Left ventricle myocardium superior (tissue), 1 donor: ENCODE results near the gene TOR1AIP1. TPM values are rescaled to one million over a fixed set of nuclear protein-coding genes. Genes with fewer than 3 reads are reported as not detected.
"Not testable (repeated sequence)": the region's sequence is repeated elsewhere in the genome, so short reads cannot be mapped to it uniquely, and the experiment has no call there.

Source experiments
- ATAC-seq: fragments of 200-7000 bp; cut with Tn5 transposase; one replicate; pipeline ENCODE4 v1.9.1; 2020; ENCODE audit warnings: mild to moderate bottlenecking, moderate library complexity
- DNase-seq: peaks from one replicate; pipeline ENCODE4 v3.0.0-alpha.2; 2020
- intact Hi-C: fragments of 100-400 bp; cut with micrococcal nuclease; formaldehyde crosslinking; loops from one replicate; pipeline ENCODE4 v1.11.0; 2022
- long read RNA-seq: library from polyadenylated mRNA; unstranded; transcript quantifications from one replicate; pipeline ENCODE4 v2.0.0, GENCODE V29; 2021
- total RNA-seq: library from RNA; stranded (reverse); fragmentation: NEBNext Ultra II Directional; extraction: Animal tissue kit (Norgen Biotek cat#: 25700); gene quantifications from one replicate; pipeline ENCODE4 v1.2.1, GENCODE V29; 2021
- donor health status: DM: no; HTN: yes; CAD: no; lungs with severe emphysema.

TOR1AIP1 gene
- 43.4 TPM for total RNA-seq
- long read RNA-seq, full-length matches to known transcripts, result 5 of 13 reads
- long read RNA-seq, partial matches to known transcripts, result 2 of 13 reads
- long read RNA-seq, other reads (novel, unspliced or antisense), result 6 of 13 reads

DNA sequence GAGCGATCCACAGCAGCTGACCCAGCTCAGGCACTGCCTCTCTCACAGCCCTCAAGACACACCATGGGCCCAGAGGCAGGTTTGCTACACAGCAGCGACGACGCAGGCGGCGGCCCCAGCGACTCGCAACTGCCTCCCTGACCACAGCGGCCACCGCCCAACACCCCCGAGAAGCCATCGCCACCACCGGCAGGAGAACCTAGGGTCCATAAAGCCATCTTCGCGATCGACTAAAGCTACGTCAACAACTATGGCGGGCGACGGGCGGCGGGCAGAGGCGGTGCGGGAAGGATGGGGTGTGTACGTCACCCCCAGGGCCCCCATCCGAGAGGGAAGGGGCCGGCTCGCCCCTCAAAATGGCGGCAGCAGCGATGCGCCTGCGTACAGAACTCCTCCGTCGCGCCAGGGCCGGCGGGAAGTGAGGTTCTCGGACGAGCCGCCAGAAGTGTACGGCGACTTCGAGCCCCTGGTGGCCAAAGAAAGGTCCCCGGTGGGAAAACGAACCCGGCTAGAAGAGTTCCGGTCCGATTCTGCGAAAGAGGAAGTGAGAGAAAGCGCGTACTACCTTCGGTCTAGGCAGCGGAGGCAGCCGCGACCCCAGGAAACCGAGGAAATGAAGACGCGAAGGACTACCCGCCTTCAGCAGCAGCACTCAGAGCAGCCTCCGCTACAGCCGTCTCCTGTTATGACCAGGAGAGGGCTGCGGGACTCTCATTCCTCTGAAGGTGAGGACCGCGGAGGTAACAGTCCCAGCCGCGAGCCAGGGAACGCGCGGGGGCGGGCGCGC, at the start of gene TOR1AIP1:
Gene TOR1AIP1, plus strand, starts transcription at position 33 of the 787 bp plus-strand sequence. Its CDS starts 218 bp downstream, at position 251.
- ATAC-seq (peak; percentile 94), DNase-seq (peak; percentile 98)
- intact Hi-C loops, result no loop called here

DNA sequence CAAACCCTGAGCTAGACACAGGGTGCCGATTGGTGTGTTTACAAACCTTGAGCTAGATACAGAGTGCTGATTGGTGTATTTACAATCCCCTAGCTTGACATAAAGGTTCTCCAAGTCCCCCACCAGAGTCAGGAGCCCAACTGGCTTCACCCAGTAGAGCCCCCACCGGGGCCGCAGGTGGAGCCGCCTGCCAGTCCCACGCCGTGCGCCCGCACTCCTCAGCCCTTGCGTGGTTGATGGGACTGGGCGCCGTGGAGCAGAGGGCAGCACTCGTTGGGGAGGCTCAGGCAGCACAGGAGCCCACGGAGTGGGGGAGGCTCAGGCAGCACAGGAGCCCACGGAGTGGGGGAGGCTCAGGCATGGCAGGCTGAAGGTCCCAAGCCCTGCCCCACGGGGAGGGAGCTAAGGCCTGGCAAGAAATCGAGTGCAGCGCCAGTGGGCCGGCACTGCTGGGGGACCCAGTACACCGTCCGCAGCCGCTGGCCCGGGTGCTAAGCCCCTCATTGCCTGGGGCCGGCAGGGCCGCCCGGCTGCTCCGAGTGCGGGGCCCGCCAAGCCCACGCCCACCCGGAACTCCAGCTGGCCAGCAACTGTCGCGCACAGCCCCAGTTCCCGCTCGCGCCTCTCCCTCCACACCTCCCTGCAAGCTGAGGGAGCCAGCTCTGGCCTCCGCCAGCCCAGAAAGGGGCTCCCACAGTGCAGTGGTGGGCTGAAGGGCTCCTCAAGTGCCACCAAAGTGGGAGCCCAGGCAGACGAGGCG, 45.2 kb upstream of the TOR1AIP1 start:
- not testable (repeated sequence) for ATAC-seq

GRCh38 chr1:179840107-179840506, 42.0 kb upstream of the TOR1AIP1 start:
- ATAC-seq (no peak), DNase-seq (no peak)
- intact Hi-C loops, result no loop called here

More for the DNA sequence above, 45.2 kb upstream of the TOR1AIP1 start:
- intact Hi-C loops, DNase-seq: not testable (repeated sequence)

GRCh38 chr1:179848233-179848632, 33.9 kb upstream of the TOR1AIP1 start:
- ATAC-seq (no peak), DNase-seq (no peak)
- intact Hi-C loops, result no loop called here

GRCh38 chr1:179853102-179853501, 29.0 kb upstream of the TOR1AIP1 start:
- ATAC-seq (no peak), DNase-seq (no peak)
- intact Hi-C loops, result no loop called here

DNA sequence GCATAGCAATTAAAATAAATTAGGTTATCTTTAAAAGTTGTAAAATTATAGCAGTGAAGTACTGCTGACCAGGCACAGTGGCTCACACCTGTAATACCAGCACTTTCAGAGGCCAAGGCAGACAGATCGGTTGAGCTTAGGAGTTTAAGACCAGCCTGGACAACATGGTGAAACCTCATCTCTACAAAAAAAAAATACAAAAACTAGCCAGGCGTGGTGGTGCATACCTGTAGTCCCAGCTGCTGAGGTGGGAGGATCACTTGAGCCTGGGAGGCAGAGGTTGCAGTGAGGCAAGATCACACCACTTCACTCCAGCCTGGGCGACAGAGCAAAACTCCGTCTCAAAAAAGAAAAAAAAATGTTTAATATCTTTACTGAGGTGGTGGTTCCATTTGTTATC, 26.3 kb upstream of the TOR1AIP1 start:
- ATAC-seq, DNase-seq, intact Hi-C loops: not testable (repeated sequence)

DNA sequence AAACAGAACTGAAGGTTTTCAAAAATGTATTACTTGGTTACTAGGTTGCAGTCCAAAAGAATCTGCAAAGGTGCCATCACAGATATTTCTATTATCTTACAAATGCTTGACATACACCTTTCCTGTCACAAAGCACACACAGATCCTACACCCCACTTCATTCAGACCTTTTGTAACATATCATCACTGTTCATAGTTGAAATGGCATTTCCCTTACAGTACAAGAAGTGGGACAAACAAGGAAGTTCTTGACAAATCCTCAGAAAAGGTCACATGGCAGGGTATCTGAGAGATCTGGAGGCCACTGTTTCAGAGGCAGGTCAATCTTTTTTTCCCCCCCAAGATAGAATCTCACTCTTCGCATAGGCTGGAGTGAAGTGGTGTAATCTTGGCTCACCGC, 25.8 kb upstream of the TOR1AIP1 start:
- ATAC-seq, result no peak
- intact Hi-C loops, result no loop called here
- no peak for DNase-seq

DNA sequence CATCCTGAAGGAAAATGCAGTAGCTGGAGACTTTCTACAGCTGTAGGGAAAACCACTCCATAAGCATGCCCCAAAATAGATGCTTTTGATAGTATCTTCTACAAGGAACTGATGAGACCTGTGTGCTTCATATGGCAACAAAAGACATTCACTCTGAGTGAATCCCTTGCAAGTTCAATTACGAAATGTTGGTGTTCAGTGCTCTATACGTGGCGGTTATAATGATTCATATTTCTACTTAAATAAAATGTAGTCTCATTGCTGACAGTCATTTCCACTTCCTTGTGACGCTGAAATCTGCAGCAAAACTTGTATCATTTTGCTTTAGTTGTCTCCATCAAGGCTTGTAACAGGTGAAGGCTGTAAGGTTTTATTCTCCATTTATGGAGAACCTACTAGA, 25.1 kb upstream of the TOR1AIP1 start:
- DNase-seq (no peak), ATAC-seq (no peak)
- intact Hi-C loops, result no loop called here

- intact Hi-C loops, result no loop called here
- DNase-seq (no peak), ATAC-seq (no peak)
Observed at GRCh38 chr1:179860652-179861051, 21.4 kb upstream of the TOR1AIP1 start.

DNA sequence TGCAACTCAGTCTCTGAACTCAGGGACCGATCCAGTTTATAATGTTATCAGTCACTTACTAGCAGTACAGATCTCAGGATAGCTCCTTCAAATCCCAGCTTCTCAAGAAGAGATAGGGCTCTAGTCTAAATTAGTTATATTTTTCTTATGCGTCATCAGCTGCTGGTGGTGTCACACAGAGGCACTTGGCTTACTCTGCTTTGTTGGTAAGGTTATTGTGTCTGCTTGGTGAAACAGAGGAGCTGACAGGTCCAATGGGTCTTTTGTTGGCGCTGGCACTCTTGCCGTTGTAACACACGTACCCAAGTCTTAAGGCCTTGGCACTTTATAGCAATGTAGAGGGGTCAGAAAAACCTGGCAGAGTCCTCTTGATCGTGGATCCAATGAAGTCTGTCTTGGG, 16.7 kb upstream of the TOR1AIP1 start:
- peak; percentile 73 for ATAC-seq
- intact Hi-C loops, result no loop called here

DNA sequence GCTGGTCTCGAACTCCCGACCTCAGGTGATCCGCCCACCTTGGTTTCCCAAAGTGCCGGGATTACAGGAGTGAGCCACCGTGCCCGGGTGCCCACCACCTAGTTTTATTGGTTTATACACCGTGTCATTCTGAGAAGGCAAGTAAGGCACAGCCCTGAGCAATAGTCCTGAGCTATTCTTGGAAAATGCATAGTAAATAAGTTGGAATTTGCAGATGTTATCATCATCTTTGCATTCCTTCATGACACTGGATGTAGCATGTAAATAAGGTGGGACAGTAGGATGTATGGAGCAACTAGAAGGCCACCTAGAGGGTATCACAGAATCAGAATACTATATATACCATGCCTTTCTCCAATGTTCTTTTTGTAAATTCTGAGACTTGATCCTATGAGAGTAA, 15.5 kb upstream of the TOR1AIP1 start:
- intact Hi-C loops, result no loop called here
- DNase-seq, result no peak
- ATAC-seq, result no peak

More for the DNA sequence above, 16.7 kb upstream of the TOR1AIP1 start:
- DNase-seq, result no peak

- DNase-seq (peak; percentile 51), ATAC-seq (peak; percentile 59)
- intact Hi-C loops, result no loop called here
Observed at GRCh38 chr1:179867493-179868330, 14.4 kb upstream of the TOR1AIP1 start.

GRCh38 chr1:179870870-179871269, 11.2 kb upstream of the TOR1AIP1 start:
- DNase-seq (no peak), ATAC-seq (peak; percentile 55)
- intact Hi-C loops, result no loop called here

- DNase-seq, result no peak
- ATAC-seq, result no peak
- intact Hi-C loops, result no loop called here
Observed at GRCh38 chr1:179871940-179872339, 10.1 kb upstream of the TOR1AIP1 start.

- ATAC-seq (no peak), DNase-seq (no peak)
- intact Hi-C loops, result no loop called here
Observed at GRCh38 chr1:179872558-179872957, 9.5 kb upstream of the TOR1AIP1 start.

GRCh38 chr1:179873438-179873851, 8.6 kb upstream of the TOR1AIP1 start:
- DNase-seq (no peak), ATAC-seq (no peak)
- intact Hi-C loops, result no loop called here

DNA sequence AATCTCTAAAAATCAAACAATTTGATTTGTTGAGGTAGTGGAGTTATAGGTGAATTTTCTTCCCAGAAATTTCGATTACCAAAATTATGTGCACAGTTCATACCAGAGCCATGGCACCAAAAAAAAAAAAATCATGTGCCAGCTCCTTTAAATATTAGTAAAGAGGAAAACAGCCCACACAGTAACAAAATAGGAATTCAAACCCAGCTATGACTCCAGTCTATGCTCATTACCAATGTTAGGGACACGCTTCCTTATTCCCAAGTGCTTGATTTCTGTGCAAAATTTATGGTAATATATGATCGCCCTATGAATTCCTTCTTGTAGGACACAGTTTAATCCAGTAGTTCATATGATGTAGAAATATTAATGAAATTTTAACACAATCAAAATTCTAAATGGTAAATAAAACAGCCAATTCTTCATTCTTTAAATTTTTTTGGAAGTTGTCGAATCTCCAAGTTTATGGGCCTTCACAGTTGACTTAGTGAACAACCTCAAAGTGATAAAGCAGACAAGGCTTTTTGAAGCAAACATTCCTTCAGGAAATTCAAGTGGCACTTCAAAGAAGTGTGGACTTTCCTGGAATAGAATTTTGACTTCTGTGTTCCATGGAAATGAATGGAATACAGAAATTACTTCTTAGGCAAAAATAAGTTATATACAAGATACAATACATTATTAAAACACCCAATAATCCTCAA, 6.3 kb upstream of the TOR1AIP1 start:
- intact Hi-C loops, result no loop called here
- DNase-seq (no peak), ATAC-seq (no peak)

DNA sequence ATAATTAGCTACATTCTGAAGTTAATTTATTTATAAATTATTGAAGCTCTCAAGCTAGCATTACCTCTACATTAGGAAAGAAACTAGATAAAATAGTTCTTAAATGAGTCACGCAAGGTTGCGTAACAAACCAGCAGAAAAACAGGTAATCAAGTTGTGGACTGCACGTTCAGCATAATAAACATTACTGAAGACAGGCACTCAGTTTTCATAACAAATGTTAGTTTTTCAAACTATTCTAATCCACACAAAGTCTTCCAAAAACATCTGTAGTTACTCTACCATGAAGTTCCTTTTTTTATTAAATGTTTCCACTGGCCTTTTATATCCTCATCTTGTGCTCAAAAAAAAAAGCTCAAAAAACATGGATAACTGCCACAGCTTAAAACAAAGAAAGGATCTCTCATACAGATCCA, 5.8 kb upstream of the TOR1AIP1 start:
- intact Hi-C loops, result no loop called here
- ATAC-seq, result no peak

More for the DNA sequence above, 5.8 kb upstream of the TOR1AIP1 start:
- DNase-seq, result no peak
